ENCODE results near the gene MPV17L. TPM values are rescaled to one million over a fixed set of nuclear protein-coding genes. Genes with fewer than 3 reads are reported as not detected.
A peak's percentile ranks its signal among the peaks of the same experiment; 100 is the strongest.
"Not testable (repeated sequence)": the region's sequence is repeated elsewhere in the genome, so short reads cannot be mapped to it uniquely, and the experiment has no call there.

The MPV17L gene
- total RNA-seq, 1 donor from 2014 or later, result 7.6 TPM

GRCh38 chr16:15396948-15397594 is 1.5 kb downstream of the MPV17L start:
- H3K4me3 Mint-ChIP-seq, result peak overlapping the region; percentile 63
- H3K27me3 Mint-ChIP-seq, result no peaks in the 10 kb centered on the region
- H3K36me3 Mint-ChIP-seq, result no peaks in the 10 kb centered on the region
- no peaks in the 10 kb centered on the region for H3K9me3 Mint-ChIP-seq
- H3K27ac Mint-ChIP-seq, result no peak overlapping the region
- H3K4me1 Mint-ChIP-seq (ENCODE audit: unreplicated experiment), result no peaks in the 10 kb centered on the region
- no peak for TF ChIP-seq CTCF (conservative IDR thresholded peaks at IDR 0.05)
- DNase-seq (ENCODE audit: extremely low spot score, unreplicated experiment), result peak; percentile 15

- peak overlapping the region; percentile 12 for H3K27ac Mint-ChIP-seq
- no peaks in the 10 kb centered on the region for H3K36me3 Mint-ChIP-seq
- no peaks in the 10 kb centered on the region for H3K9me3 Mint-ChIP-seq
- TF ChIP-seq CTCF (conservative IDR thresholded peaks at IDR 0.05), result no peak
- DNase-seq (ENCODE audit: extremely low spot score, unreplicated experiment), result no peak
- no peaks in the 10 kb centered on the region for H3K4me1 Mint-ChIP-seq (ENCODE audit: unreplicated experiment)
- H3K27me3 Mint-ChIP-seq, result no peaks in the 10 kb centered on the region
- peak overlapping the region; percentile 37 for H3K4me3 Mint-ChIP-seq
These were observed 3.2 kb downstream of the MPV17L start for GRCh38 chr16:15398618-15399316.

- H3K27me3 Mint-ChIP-seq, result no peaks in the 10 kb centered on the region
- peak overlapping the region; percentile 45 for H3K4me3 Mint-ChIP-seq
- H3K4me1 Mint-ChIP-seq (ENCODE audit: unreplicated experiment), result no peaks in the 10 kb centered on the region
- H3K9me3 Mint-ChIP-seq, result no peaks in the 10 kb centered on the region
- DNase-seq (ENCODE audit: extremely low spot score, unreplicated experiment), result no peak
- peak overlapping the region; percentile 12 for H3K27ac Mint-ChIP-seq
- H3K36me3 Mint-ChIP-seq, result no peaks in the 10 kb centered on the region
- TF ChIP-seq CTCF (conservative IDR thresholded peaks at IDR 0.05), result no peak
These were observed 3.8 kb downstream of the MPV17L start for GRCh38 chr16:15399317-15399716.

GRCh38 chr16:15400314-15400713 is 4.8 kb downstream of the MPV17L start:
- DNase-seq (ENCODE audit: extremely low spot score, unreplicated experiment); H3K36me3 Mint-ChIP-seq; H3K4me3 Mint-ChIP-seq; H3K4me1 Mint-ChIP-seq (ENCODE audit: unreplicated experiment); H3K9me3 Mint-ChIP-seq; H3K27me3 Mint-ChIP-seq; H3K27ac Mint-ChIP-seq: not testable (repeated sequence)

GRCh38 chr16:15401972-15402371 is 6.4 kb downstream of the MPV17L start:
- H3K4me3 Mint-ChIP-seq, result no peak overlapping the region
- H3K27ac Mint-ChIP-seq, result no peak overlapping the region
- no peaks in the 10 kb centered on the region for H3K9me3 Mint-ChIP-seq
- no peak for DNase-seq (ENCODE audit: extremely low spot score, unreplicated experiment)
- no peak for TF ChIP-seq CTCF (conservative IDR thresholded peaks at IDR 0.05)
- H3K36me3 Mint-ChIP-seq, result no peaks in the 10 kb centered on the region
- no peaks in the 10 kb centered on the region for H3K27me3 Mint-ChIP-seq
- H3K4me1 Mint-ChIP-seq (ENCODE audit: unreplicated experiment), result no peaks in the 10 kb centered on the region

GRCh38 chr16:15403392-15403995 is 7.9 kb downstream of the MPV17L start:
- TF ChIP-seq CTCF (conservative IDR thresholded peaks at IDR 0.05), result no peak
- Mint-ChIP-seq H3K4me3 (no peak overlapping the region), H3K27me3 (no peaks in the 10 kb centered on the region), H3K27ac (no peak overlapping the region), H3K9me3 (no peaks in the 10 kb centered on the region), H3K4me1 (ENCODE audit: unreplicated experiment) (no peaks in the 10 kb centered on the region), H3K36me3 (no peaks in the 10 kb centered on the region)
- DNase-seq (ENCODE audit: extremely low spot score, unreplicated experiment), result no peak

GRCh38 chr16:15404091-15404490 is 8.5 kb downstream of the MPV17L start:
- not testable (repeated sequence) for H3K9me3 Mint-ChIP-seq; H3K27me3 Mint-ChIP-seq; H3K4me1 Mint-ChIP-seq (ENCODE audit: unreplicated experiment); H3K27ac Mint-ChIP-seq; H3K36me3 Mint-ChIP-seq; DNase-seq (ENCODE audit: extremely low spot score, unreplicated experiment); H3K4me3 Mint-ChIP-seq

Measured in type B pancreatic cell (in vitro differentiated cells).